AG09319 (cell line): ENCODE measurements around the gene KEL.

ENCODE experiments used
- DNase-seq: peaks from one replicate; pipeline ENCODE4 v3.0.0-alpha.2; 2010; ENCODE audit warnings: low read depth; ENCODE audit errors: extremely low read depth
- TF ChIP-seq, protein P1 (sequence below): IDR thresholded peaks from 2 replicates; pipeline ENCODE4 v1.5.1; 2011; ENCODE audit warnings: low read depth, mild to moderate bottlenecking, inconsistent platforms, low read length, moderate library complexity

The KEL gene

GRCh38 chr7:142927085-142927745 lies 34.9 kb downstream of the KEL start:
- TF ChIP-seq, protein P1, sequence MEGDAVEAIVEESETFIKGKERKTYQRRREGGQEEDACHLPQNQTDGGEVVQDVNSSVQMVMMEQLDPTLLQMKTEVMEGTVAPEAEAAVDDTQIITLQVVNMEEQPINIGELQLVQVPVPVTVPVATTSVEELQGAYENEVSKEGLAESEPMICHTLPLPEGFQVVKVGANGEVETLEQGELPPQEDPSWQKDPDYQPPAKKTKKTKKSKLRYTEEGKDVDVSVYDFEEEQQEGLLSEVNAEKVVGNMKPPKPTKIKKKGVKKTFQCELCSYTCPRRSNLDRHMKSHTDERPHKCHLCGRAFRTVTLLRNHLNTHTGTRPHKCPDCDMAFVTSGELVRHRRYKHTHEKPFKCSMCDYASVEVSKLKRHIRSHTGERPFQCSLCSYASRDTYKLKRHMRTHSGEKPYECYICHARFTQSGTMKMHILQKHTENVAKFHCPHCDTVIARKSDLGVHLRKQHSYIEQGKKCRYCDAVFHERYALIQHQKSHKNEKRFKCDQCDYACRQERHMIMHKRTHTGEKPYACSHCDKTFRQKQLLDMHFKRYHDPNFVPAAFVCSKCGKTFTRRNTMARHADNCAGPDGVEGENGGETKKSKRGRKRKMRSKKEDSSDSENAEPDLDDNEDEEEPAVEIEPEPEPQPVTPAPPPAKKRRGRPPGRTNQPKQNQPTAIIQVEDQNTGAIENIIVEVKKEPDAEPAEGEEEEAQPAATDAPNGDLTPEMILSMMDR = no peak
- DNase-seq = no peak

DNA sequence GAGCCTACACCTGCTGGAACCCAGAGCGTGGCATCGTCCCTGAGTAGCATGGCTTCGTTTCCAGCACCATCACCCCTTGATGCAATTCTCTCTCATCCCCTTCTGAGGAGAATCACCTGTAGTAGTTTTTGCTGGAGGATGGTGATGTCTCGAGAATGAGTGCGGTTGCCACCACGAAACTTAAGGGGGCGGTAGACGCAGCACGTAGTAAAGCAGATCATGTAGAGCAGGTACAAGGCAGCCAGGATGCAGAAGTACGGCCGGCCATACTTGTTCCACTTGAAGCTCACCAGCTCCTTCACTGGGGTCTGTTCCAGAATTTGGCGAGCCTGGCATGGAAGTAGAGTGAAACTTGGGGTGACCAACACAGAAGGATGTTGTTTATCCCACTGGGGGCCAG lies 36.8 kb downstream of the KEL start:
- no peak for DNase-seq
- TF ChIP-seq, protein P1 = no peak

GRCh38 chr7:142923391-142923790 lies 38.8 kb downstream of the KEL start:
- TF ChIP-seq, protein P1 = no peak

GRCh38 chr7:142919656-142920055 lies 42.5 kb downstream of the KEL start:
- TF ChIP-seq, protein P1 = no peak
- no peak for DNase-seq

More at GRCh38 chr7:142923391-142923790, 38.8 kb downstream of the KEL start:
- DNase-seq = no peak

- DNase-seq = no peak
- TF ChIP-seq, protein P1 = no peak
Measured at GRCh38 chr7:142918901-142919300, 43.3 kb downstream of the KEL start.

GRCh38 chr7:142917447-142917846 lies 44.7 kb downstream of the KEL start:
- no peak for DNase-seq
- TF ChIP-seq, protein P1 = no peak

GRCh38 chr7:142916508-142916907 lies 45.7 kb downstream of the KEL start:
- DNase-seq = no peak
- TF ChIP-seq, protein P1 = no peak
